Skeletal muscle cell (primary cell): ENCODE results near the gene PLA2G2D.
A peak's percentile ranks its signal among the peaks of the same experiment; 100 is the strongest.

Experiments used
- DNase-seq: peaks from one replicate; pipeline ENCODE4 v3.0.0-alpha.2; 2010; ENCODE audit warnings: low read depth
- H3K4me3 ChIP-seq: 2 replicates; pipeline ENCODE4 v1.5.1; 2011; ENCODE audit warnings: low read depth, mild to moderate bottlenecking, control low read depth, low read length, moderate library complexity

Gene PLA2G2D

DNA sequence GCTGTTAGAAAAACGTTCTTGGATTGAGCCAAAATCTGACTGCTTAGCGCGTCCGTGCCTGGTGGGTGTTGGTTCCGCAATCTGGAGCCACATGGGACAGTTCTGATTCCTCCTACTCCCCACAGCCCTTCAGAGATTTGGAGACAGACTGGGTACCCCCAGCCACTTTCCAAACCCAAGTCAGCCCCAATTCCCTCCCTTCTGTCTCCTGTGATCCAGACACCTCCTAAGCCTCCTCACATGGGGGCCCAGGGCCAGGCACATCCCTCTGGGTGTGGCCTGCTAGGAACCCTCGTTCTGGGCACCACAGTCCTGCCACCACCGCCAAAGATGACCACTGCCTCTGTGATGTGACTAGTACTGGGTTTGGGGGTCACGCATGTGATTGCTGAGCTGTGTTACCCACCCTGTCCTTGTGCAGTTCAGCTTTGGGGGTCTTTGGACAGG is 44.6 kb downstream of the PLA2G2D start:
- H3K4me3 ChIP-seq: no peak overlapping the region
- no peak for DNase-seq

DNA sequence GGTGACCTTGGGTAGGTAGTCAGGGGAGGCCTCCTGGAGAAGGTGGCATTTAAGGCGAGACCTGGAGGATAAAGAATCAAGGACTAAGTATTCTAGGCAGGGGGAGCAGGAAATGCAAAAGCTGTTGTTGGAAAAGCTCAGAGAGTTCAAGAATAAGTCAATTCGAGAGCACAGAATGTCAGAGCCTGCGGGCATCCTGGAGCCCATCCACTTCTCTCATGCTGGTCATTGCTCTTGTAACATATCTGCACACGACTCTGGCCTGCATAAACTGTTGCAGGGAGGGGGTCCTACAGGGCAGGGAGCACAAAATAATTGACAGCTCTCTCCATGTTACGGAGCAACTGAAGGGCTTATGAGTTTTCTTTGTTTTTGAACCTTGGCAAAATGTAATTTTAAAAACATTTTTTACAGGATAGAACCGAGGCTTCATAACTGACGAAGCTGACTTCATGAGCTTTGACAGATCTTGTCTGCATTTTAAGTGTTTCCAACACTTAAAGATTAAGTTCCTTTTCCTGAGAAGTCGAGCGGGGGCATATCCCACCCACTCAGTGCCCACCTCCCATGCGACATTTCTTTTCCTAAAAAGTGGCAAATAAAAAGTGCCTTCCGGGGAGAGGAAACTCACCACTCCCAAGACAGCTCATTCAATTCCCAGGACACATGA is 45.1 kb downstream of the PLA2G2D start:
- no peak overlapping the region for H3K4me3 ChIP-seq
- DNase-seq: no peak

DNA sequence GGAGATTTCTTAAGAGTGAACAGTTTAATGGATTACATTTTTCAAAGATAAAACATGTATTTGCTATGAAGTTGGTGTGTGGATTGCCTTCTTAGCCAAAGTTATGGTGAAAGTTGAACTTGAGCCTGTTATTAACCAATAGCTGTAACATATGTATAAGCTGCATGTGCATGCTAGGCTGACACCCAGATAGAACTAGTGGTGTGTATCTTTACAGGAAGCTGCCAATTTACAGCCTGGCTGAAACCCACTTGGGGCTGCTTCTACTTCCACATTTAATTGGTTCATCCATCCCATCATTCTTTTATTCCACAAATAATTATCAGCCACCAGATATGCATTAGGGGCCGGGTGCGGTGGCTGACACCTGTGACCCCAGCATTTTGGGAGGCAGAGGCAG is 46.1 kb downstream of the PLA2G2D start:
- H3K4me3 ChIP-seq: no peak overlapping the region
- no peak for DNase-seq

DNA sequence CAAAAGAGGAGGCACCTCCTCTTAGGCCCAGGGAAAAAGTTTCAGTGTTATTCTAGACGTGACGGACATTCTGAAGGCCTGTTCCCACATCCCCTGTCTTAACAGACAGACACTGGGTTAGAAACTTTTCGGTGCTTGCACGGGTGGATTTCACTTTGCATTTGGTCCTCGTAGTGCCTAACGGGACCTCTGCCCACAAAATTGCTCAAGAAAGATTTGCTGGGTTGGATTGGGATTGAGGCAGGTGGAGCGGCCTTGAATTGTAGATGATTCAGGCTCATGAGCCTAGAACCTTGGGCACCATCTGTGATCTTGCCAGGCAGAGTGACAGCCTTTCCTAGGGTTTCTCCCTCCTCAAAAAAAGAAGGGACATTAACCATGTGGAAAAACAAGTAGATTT is 46.6 kb downstream of the PLA2G2D start:
- DNase-seq: no peak
- H3K4me3 ChIP-seq: no peak overlapping the region

DNA sequence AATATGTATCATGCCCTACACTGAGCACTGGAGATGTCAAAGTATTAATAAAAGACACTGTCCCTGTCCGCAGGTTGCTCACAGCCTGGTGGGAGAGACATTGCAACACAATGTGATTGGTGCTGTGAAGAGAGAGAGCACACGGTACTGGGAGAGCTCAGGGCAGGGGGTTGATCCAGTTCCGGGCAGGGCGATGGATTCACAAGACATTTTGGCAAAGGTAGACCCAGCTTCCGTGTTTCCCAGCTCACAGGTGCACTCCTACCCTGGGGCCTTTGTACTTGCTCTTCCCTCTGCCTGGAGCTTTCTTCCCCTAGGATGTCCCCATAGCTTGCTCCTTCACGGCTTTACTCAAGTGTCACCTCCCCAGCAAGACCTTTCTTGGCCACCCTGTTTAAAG is 47.9 kb downstream of the PLA2G2D start:
- H3K4me3 ChIP-seq: no peak overlapping the region
- no peak for DNase-seq

DNA sequence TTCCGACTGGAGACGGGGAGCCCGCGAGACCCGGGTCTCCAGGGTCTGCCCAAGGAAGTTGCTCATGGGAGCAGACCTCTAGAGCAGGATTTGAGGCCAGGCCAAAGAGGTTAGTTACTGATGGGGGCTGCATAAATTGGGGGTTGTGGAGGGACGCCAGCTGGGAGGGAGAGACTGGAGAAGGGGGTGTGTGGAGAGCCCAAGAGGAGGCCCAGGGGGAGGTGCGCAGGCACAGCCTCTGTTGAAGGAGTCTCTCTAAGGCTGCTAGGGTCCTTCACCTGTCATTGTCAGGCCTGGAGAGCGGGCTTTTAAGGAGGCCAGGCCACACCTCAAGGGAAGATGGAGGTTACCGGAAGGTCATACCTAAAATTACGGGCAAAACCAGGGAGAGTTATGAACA is 49.0 kb downstream of the PLA2G2D start:
- H3K4me3 ChIP-seq: no peak overlapping the region
- DNase-seq: no peak

DNA sequence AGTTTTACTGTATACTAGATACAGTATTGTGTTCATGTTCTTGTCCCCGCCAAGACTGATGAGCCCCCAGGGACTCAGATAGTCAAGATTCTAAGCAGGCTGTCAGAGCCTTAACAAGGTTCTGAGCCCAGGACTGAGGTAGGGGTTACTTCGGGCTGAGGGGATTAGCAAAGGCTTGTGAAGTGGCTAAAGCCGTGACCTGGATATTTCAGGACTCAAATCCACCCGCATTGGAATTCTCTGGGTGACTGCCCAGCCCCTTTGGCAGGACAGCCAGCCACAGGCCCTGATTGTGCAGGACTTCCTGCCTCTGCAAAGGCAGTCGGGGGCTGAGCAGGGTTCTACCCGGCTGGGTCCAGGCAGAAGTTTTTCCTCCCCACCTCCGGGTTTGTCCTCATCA is 49.5 kb downstream of the PLA2G2D start, which contains the start of gene PLA2G5:
Gene PLA2G5, plus strand, starts transcription at position 321 of the 400 bp plus-strand sequence. CDS start 14,637 bp downstream, outside the sequence.
- no peak for DNase-seq
- no peak within 1 kb of the TSS for H3K4me3 ChIP-seq

DNA sequence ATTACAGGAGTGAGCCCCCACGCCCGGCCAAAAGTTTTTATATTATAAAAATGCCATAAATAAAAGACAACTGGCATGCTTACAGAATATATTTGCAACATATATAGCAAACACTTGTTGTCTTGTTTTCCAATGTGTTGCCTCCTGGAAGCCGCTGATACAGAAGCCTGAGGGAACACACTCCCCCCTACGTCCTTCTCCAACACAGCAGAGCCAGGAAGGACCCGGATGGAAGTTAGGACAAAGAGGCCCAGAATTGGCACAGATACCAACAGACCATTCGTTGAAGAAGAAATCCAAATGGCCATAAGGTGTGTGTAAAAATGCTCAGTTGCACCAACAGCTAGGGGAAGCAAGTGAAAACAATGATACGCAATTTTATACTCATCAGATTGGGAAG is 50.6 kb downstream of the PLA2G2D start:
- no peak overlapping the region for H3K4me3 ChIP-seq
- DNase-seq: no peak

DNA sequence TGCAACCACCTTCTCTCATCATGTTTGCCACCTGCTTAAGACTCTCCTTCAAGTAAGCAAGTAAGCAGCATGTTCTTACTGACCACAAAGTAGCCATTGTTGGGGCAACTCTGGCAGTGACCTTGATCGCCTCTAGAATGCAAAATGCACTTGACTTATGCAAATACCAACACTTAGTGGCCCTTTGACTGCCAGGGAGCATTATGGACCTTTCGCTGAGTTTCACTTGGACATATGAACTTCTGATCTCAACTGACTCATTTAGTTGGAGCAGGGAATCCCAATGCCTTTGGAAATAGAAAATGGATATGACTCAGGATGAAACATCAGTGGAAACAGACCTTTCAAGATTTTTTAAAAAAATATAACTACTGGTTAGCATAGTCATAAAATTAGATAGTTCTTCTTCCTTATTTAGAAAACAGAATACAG is 55.5 kb downstream of the PLA2G2D start:
- H3K4me3 ChIP-seq: no peak overlapping the region
- DNase-seq: peak; percentile 17
